BE2C (cell line): ENCODE results near the gene GPRIN1.

Experiments used
- DNase-seq: peaks from one replicate; pipeline ENCODE4 v3.0.0-alpha.2; 2020
- H3K27me3 ChIP-seq: fragments of 250-450 bp; sonication (Bioruptor Pico); 2 replicates; pipeline ENCODE4 v1.5.1; 2020; ENCODE audit warnings: mild to moderate bottlenecking
- H3K36me3 ChIP-seq: fragments of 250-450 bp; sonication (Bioruptor Pico); 2 replicates; pipeline ENCODE4 v1.5.1; 2020; ENCODE audit warnings: mild to moderate bottlenecking
- H3K4me1 ChIP-seq: fragments of 250-450 bp; sonication (Bioruptor Pico); 2 replicates; pipeline ENCODE4 v1.5.1; 2020
- H3K4me3 ChIP-seq: 2 replicates; pipeline ENCODE4 v1.5.1; 2011; ENCODE audit warnings: low read depth, low read length
- H3K9me3 ChIP-seq: fragments of 250-450 bp; sonication (Bioruptor Pico); 2 replicates; pipeline ENCODE4 v1.5.1; 2020
- CTCF ChIP-seq: IDR thresholded peaks from 2 replicates; pipeline ENCODE4 v1.5.1; 2012; ENCODE audit warnings: mild to moderate bottlenecking, low read depth, low read length

GPRIN1 gene

GRCh38 chr5:176648474-176649194 is 38.7 kb upstream of the GPRIN1 start:
- Histone ChIP-seq H3K4me1 (peaks cover 4% of the 10 kb centered on the region), H3K9me3 (no peaks in the 10 kb centered on the region), H3K36me3 (no peaks in the 10 kb centered on the region), H3K27me3 (no peaks in the 10 kb centered on the region), H3K4me3 (no peak overlapping the region; the same call in 1 of the 2 replicates)
- DNase-seq = no peak
- TF ChIP-seq CTCF = no peak

GRCh38 chr5:176647843-176648473 is 38.0 kb upstream of the GPRIN1 start:
- no peaks in the 10 kb centered on the region for H3K27me3 ChIP-seq
- peak overlapping the region; percentile 75 for H3K4me3 ChIP-seq
- H3K9me3 ChIP-seq = no peaks in the 10 kb centered on the region
- TF ChIP-seq CTCF = no peak
- DNase-seq = peak; percentile 77
- peaks cover 4% of the 10 kb centered on the region for H3K4me1 ChIP-seq
- H3K36me3 ChIP-seq = no peaks in the 10 kb centered on the region

GRCh38 chr5:176647030-176647842 is 37.3 kb upstream of the GPRIN1 start, which contains the start of gene TSPAN17:
Gene TSPAN17 (plus strand): TSS chr5:176647484. CDS start chr5:176647616, 132 bp downstream.
- no peaks in the 10 kb centered on the region for H3K9me3 ChIP-seq
- DNase-seq = peak; percentile 100
- H3K27me3 ChIP-seq = no peaks in the 10 kb centered on the region
- peaks cover 4% of the 10 kb centered on the region for H3K4me1 ChIP-seq
- TF ChIP-seq CTCF = peak; percentile 34
- H3K36me3 ChIP-seq = no peaks in the 10 kb centered on the region
- H3K4me3 ChIP-seq = peak within 1 kb of the TSS; percentile 75

- peaks cover 4% of the 10 kb centered on the region for H3K4me1 ChIP-seq
- H3K4me3 ChIP-seq = peak overlapping the region; percentile 43
- TF ChIP-seq CTCF = no peak
- H3K36me3 ChIP-seq = no peaks in the 10 kb centered on the region
- no peaks in the 10 kb centered on the region for H3K9me3 ChIP-seq
- no peaks in the 10 kb centered on the region for H3K27me3 ChIP-seq
- DNase-seq = no peak
Measured at GRCh38 chr5:176646707-176647029, 36.7 kb upstream of the GPRIN1 start.

- no peak for DNase-seq
- Histone ChIP-seq H3K4me3 (no peak overlapping the region), H3K4me1 (peaks cover 4% of the 10 kb centered on the region), H3K27me3 (no peaks in the 10 kb centered on the region), H3K36me3 (no peaks in the 10 kb centered on the region), H3K9me3 (no peaks in the 10 kb centered on the region)
- no peak for TF ChIP-seq CTCF
Measured at GRCh38 chr5:176646049-176646706, 36.2 kb upstream of the GPRIN1 start.
